HG03571 (cell line): ENCODE results near the gene ITGA3.

Experiments
- ATAC-seq: cut with Tn5 transposase; IDR thresholded peaks from one replicate; pipeline ENCODE4 v1.9.1; 2021; ENCODE audit not compliant: unreplicated experiment

Gene ITGA3

GRCh38 chr17:50106393-50107131 is 50.7 kb downstream of the ITGA3 start:
- ATAC-seq = no peak

- no peak for ATAC-seq
These were observed 52.0 kb downstream of the ITGA3 start for GRCh38 chr17:50107790-50108414.

GRCh38 chr17:50108556-50108955 is 52.6 kb downstream of the ITGA3 start:
- no peak for ATAC-seq

GRCh38 chr17:50109207-50109606 is 53.3 kb downstream of the ITGA3 start:
- ATAC-seq = no peak

GRCh38 chr17:50109785-50110184 is 53.9 kb downstream of the ITGA3 start:
- no peak for ATAC-seq

GRCh38 chr17:50110591-50111349 is 54.9 kb downstream of the ITGA3 start:
- ATAC-seq = no peak

GRCh38 chr17:50111673-50112655 is 56.1 kb downstream of the ITGA3 start:
- no peak for ATAC-seq

GRCh38 chr17:50112694-50113093 is 56.8 kb downstream of the ITGA3 start:
- ATAC-seq = no peak

GRCh38 chr17:50113624-50114320 is 57.9 kb downstream of the ITGA3 start:
- ATAC-seq = no peak

- ATAC-seq = no peak
These were observed 58.5 kb downstream of the ITGA3 start for GRCh38 chr17:50114401-50114800.

GRCh38 chr17:50114849-50115357 is 59.0 kb downstream of the ITGA3 start:
- ATAC-seq = no peak

GRCh38 chr17:50115756-50116155 is 59.8 kb downstream of the ITGA3 start:
- ATAC-seq = no peak

- ATAC-seq = no peak
These were observed 61.5 kb downstream of the ITGA3 start for GRCh38 chr17:50117202-50118051.

- no peak for ATAC-seq
These were observed 62.3 kb downstream of the ITGA3 start for GRCh38 chr17:50118076-50118827.

GRCh38 chr17:50118828-50119218 is 62.9 kb downstream of the ITGA3 start:
- no peak for ATAC-seq

GRCh38 chr17:50120475-50121253 is 64.8 kb downstream of the ITGA3 start:
- no peak for ATAC-seq

- no peak for ATAC-seq
These were observed 67.0 kb downstream of the ITGA3 start for GRCh38 chr17:50122945-50123344.
